ENCODE data around the gene PLPP3. TPM values are rescaled to one million over a fixed set of nuclear protein-coding genes. Genes with fewer than 3 reads are reported as not detected.

The PLPP3 gene
- total and polyA plus RNA-seq, 2 of the 8 experiments (the other 6 are each of a cell fraction or from before 2014, with no cell fraction given) = 33.2 to 42.0 TPM

DNA sequence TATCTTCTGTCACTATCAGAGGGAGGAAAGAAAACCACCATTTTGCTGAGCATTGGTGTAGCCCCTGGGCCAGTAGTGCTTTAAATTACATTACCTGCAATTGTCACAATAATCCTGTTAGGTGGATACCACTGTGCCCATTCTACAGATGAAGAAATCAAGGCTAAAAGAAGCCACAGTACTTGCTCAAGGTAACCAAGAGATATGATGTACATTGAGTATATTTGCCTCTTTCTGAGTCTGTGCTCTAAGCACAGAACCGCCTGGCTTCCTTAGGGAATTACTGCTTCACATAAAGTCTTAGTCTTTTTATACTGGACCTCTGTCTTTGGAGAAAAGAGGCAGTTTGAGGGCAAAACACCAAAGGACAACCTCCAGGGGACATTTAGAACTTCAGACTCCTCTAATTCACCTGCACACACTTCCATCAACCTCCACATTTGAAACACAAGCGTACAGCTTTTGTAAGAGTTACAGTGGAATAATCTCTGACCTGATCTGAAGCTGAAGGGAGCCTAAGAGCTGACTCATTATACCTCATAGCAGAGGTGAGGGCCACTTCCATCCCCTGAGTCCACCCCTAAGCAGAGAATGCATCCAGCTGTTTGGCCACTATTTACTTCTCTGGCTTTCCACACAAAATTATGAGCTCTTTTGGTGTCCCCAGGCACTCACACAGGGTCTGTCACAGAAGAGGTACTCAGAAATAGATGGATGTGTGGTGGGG, 61.8 kb downstream of the PLPP3 start:
- CTCF ChIA-PET (ENCODE audit: partially characterized antibody) = interaction anchor here (0.9 to 1.5 kb wide), 6 partner anchors 10 to 107 kb away, joined by 3 to 5 read pairs (median 4); no protein-coding TSS in a partner anchor
- H3K9me3 ChIP-seq (ENCODE audit: insufficient read depth in 2 of 2, low read depth in 1 of 2, low read length in 1 of 2) = no peaks in the 10 kb centered on the region
- H2BK20ac ChIP-seq (ENCODE audit: low read length) = no peak overlapping the region
- H4K8ac ChIP-seq (ENCODE audit: extremely low read depth, insufficient read depth, low read length) = no peak overlapping the region
- peaks cover 2 to 56% of the 10 kb centered on the region in 2 experiments; a peak in 3 of 4 replicates for H3K79me2 ChIP-seq (ENCODE audit: control insufficient read depth in 1 of 2, insufficient read depth in 2 of 2, low read length in 2 of 2)
- H3K27ac ChIP-seq (ENCODE audit: low read depth, low read length) = 0 out of 2 replicates have a peak overlapping the region, but pooled peaks have one; percentile 15
- no peak overlapping the region for H2BK120ac ChIP-seq (replicated peaks; ENCODE audit: low read depth, low read length)
- peaks cover 12% of the 10 kb centered on the region; the same call in 1 of the 2 replicates for H3K79me1 ChIP-seq (ENCODE audit: low read depth, low read length)
- H3K23ac ChIP-seq (ENCODE audit: insufficient read length) = no peak overlapping the region
- H2AK5ac ChIP-seq (ENCODE audit: low read depth, low read length) = no peak overlapping the region
- no peak overlapping the region; a peak in 1 of 7 replicates for H3K9ac ChIP-seq (replicated peaks in 1 of 4; ENCODE audit: extremely low read depth in 1 of 4, low read depth in 3 of 4, low read length in 3 of 4)
- no peaks in the 10 kb centered on the region for H4K20me1 ChIP-seq (replicated peaks in 1 of 2; ENCODE audit: control insufficient read depth in 1 of 2, insufficient read depth in 2 of 2, low read length in 2 of 2)
- H4K91ac ChIP-seq (replicated peaks; ENCODE audit: insufficient read length, low read length) = no peak overlapping the region
- 0 out of 4 replicates have a peak overlapping the region, but pooled peaks of 1 of the 2 experiments have one; percentile 24 for H3K4me2 ChIP-seq (ENCODE audit: insufficient read depth in 1 of 2, low read depth in 2 of 2, low read length in 2 of 2)
- no peak overlapping the region for H2BK15ac ChIP-seq (ENCODE audit: low read length)
- DNase-seq (ENCODE audit: low read depth in 1 of 2, low spot score in 2 of 2) = no peak
- TF ChIP-seq SUZ12 (IDR thresholded peaks at IDR 0.05; ENCODE audit: low read length) (no peak), KDM1A (IDR thresholded peaks at IDR 0.05; ENCODE audit: borderline replicate concordance, low read length) (0 out of 2 replicates have a peak, but pooled peaks have one; percentile 63)
- H3K27me3 ChIP-seq (replicated peaks in 1 of 4; ENCODE audit: control insufficient read depth in 3 of 4, extremely low read depth in 1 of 4, insufficient read depth in 3 of 4, low read length in 3 of 4) = no peaks in the 10 kb centered on the region
- H3K56ac ChIP-seq (replicated peaks; ENCODE audit: insufficient read length, low read depth, low read length) = no peak overlapping the region
- POLR2A ChIA-PET (ENCODE audit: partially characterized antibody) = interaction anchor here (0.8 to 1.5 kb wide), 5 partner anchors 10 to 62 kb away, joined by 3 to 5 read pairs (median 3); partner anchors contain the start of gene PLPP3
- H2BK12ac ChIP-seq (ENCODE audit: low read depth, low read length) = 0 out of 2 replicates have a peak overlapping the region, but pooled peaks have one; percentile 30
- H2BK5ac ChIP-seq (ENCODE audit: low read depth, low read length) = peak overlapping the region; percentile 87; the same call in 1 of the 2 replicates
- H2AFZ ChIP-seq (ENCODE audit: low read length) = no peak overlapping the region
- H3K4me1 ChIP-seq (replicated peaks in 1 of 4; ENCODE audit: control insufficient read depth in 3 of 4, insufficient read depth in 4 of 4, low read length in 3 of 4) = peaks cover 0 to 18% (median 9%) of the 10 kb centered on the region in 4 experiments; a peak in 4 of 7 replicates
- 88% methylated on average over 2 of the region's 2 CpGs; no CpG with 5 or more reads in 1 of the 2 experiments for WGBS, 2 experiments (ENCODE audit: extremely low coverage in 1 of 2, insufficient coverage in 1 of 2, insufficient read length in 1 of 2, insufficient replicate concordance in 2 of 2, low coverage in 1 of 2, low lambda C conversion rate in 2 of 2, missing lambda C conversion rate in 1 of 2)
- no peak overlapping the region for H4K5ac ChIP-seq (ENCODE audit: insufficient read length, low read depth, low read length)
- H3K14ac ChIP-seq (ENCODE audit: insufficient read length) = no peak overlapping the region
- H3K23me2 ChIP-seq (ENCODE audit: low read depth, low read length) = no peaks in the 10 kb centered on the region
- peaks cover 6 to 85% (median 18%) of the 10 kb centered on the region in 4 experiments for H3K36me3 ChIP-seq (ENCODE audit: control insufficient read depth in 2 of 4, insufficient read depth in 4 of 4, low read length in 3 of 4)
- H3K18ac ChIP-seq (ENCODE audit: extremely low read depth, low read length) = peak overlapping the region; percentile 9; the same call in 1 of the 2 replicates
- no peak for FAIRE-seq
- H3K4me3 ChIP-seq (ENCODE audit: extremely low read depth in 1 of 4, insufficient read depth in 2 of 4, low read depth in 3 of 4, low read length in 4 of 4) = no peak overlapping the region
- H3K4ac ChIP-seq (replicated peaks; ENCODE audit: insufficient read length, low read depth, low read length) = no peak overlapping the region

Data from H1 (cell line).